Osteoblast (primary cell): ENCODE measurements around the gene EIF2S3. TPM values are rescaled to one million over a fixed set of nuclear protein-coding genes. Genes with fewer than 3 reads are reported as not detected.
A peak's percentile ranks its signal among the peaks of the same experiment; 100 is the strongest.

ENCODE experiments used
- DNase-seq: peaks from one replicate; pipeline ENCODE4 v3.0.0; 2011; ENCODE audit warnings: low spot score, mixed read lengths; ENCODE audit not compliant: insufficient read length; ENCODE audit errors: missing footprints
- H2AFZ ChIP-seq: 2 replicates; pipeline ENCODE4 v1.6.0; 2011; ENCODE audit warnings: mild to moderate bottlenecking, low read length
- H3K27ac ChIP-seq: 2 replicates; pipeline ENCODE4 v1.5.1; 2011; ENCODE audit warnings: mild to moderate bottlenecking, low read depth, low read length, moderate library complexity
- H3K27me3 ChIP-seq: 2 replicates; pipeline ENCODE4 v1.6.0; 2012; ENCODE audit warnings: mild to moderate bottlenecking, control low read depth, inconsistent platforms, low read length, moderate library complexity; ENCODE audit not compliant: insufficient read depth
- H3K36me3 ChIP-seq: 2 replicates; pipeline ENCODE4 v1.5.1; 2011; ENCODE audit warnings: mild to moderate bottlenecking, low read length, control low read depth, moderate library complexity; ENCODE audit not compliant: insufficient read depth
- H3K4me1 ChIP-seq: 2 replicates; pipeline ENCODE4 v1.5.1; 2011; ENCODE audit warnings: mild to moderate bottlenecking, low read length, control low read depth, moderate library complexity; ENCODE audit not compliant: insufficient read depth
- H3K4me2 ChIP-seq: 2 replicates; pipeline ENCODE4 v1.6.0; 2011; ENCODE audit warnings: mild to moderate bottlenecking, low read length; ENCODE audit not compliant: insufficient read depth
- H3K4me3 ChIP-seq: fragments of 200-600 bp; sonication (generic); 3 replicates; pipeline ENCODE4 v1.5.1; 2012; ENCODE audit warnings: mild to moderate bottlenecking, low read length, inconsistent platforms; ENCODE audit not compliant: insufficient read depth
- H3K79me2 ChIP-seq: 2 replicates; pipeline ENCODE4 v1.6.0; 2012; ENCODE audit warnings: mild to moderate bottlenecking, low read length, control low read depth, inconsistent platforms; ENCODE audit not compliant: insufficient read depth
- H3K9me3 ChIP-seq: 2 replicates; pipeline ENCODE4 v1.5.1; 2011; ENCODE audit warnings: low read depth, low read length, control low read depth
- H4K20me1 ChIP-seq: 2 replicates; pipeline ENCODE4 v1.6.0; 2012; ENCODE audit warnings: mild to moderate bottlenecking, low read length, control low read depth; ENCODE audit not compliant: insufficient read depth
- total RNA-seq: library from RNA; depleted of rRNA; stranded (reverse); fragments of >200 nt; gene quantifications from 2 replicates; pipeline ENCODE4 v1.2.3, GENCODE V29; 2012
- TF ChIP-seq, protein P1 (sequence below): IDR thresholded peaks from 2 replicates; pipeline ENCODE4 v1.5.1; 2011; ENCODE audit warnings: mild to moderate bottlenecking, low read depth, low read length, moderate library complexity; ENCODE audit errors: extremely low read depth

The EIF2S3 gene
- total RNA-seq, 1 donor, result 374 TPM

DNA sequence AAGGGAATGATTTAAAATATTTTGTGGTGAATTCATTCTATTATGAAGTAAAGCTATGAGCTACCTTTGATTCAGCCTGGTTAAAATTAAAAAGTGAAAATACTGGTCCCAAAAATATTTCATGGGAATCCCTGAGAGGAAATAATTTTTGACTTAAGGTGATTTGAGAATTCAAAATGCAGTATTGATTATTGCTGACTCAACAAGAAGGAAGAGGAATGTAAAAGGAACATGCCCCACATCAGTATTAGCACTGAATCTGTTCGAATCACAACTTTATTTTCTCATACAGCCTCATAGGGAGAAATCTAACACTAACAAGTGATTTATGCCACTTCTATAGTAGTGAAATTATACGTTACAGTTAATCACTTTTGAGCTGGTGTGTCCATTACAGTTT lies 27.7 kb downstream of the EIF2S3 start:
- no peak overlapping the region for H2AFZ ChIP-seq
- peaks cover 12% of the 10 kb centered on the region for H3K36me3 ChIP-seq
- no peaks in the 10 kb centered on the region for H3K79me2 ChIP-seq
- H4K20me1 ChIP-seq, result no peaks in the 10 kb centered on the region
- TF ChIP-seq, protein P1, sequence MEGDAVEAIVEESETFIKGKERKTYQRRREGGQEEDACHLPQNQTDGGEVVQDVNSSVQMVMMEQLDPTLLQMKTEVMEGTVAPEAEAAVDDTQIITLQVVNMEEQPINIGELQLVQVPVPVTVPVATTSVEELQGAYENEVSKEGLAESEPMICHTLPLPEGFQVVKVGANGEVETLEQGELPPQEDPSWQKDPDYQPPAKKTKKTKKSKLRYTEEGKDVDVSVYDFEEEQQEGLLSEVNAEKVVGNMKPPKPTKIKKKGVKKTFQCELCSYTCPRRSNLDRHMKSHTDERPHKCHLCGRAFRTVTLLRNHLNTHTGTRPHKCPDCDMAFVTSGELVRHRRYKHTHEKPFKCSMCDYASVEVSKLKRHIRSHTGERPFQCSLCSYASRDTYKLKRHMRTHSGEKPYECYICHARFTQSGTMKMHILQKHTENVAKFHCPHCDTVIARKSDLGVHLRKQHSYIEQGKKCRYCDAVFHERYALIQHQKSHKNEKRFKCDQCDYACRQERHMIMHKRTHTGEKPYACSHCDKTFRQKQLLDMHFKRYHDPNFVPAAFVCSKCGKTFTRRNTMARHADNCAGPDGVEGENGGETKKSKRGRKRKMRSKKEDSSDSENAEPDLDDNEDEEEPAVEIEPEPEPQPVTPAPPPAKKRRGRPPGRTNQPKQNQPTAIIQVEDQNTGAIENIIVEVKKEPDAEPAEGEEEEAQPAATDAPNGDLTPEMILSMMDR, result no peak
- H3K9me3 ChIP-seq, result no peaks in the 10 kb centered on the region
- H3K27ac ChIP-seq, result no peak overlapping the region
- no peak overlapping the region for H3K4me3 ChIP-seq
- H3K4me1 ChIP-seq, result no peaks in the 10 kb centered on the region
- H3K4me2 ChIP-seq, result no peak overlapping the region
- DNase-seq, result no peak
- H3K27me3 ChIP-seq, result no peaks in the 10 kb centered on the region

DNA sequence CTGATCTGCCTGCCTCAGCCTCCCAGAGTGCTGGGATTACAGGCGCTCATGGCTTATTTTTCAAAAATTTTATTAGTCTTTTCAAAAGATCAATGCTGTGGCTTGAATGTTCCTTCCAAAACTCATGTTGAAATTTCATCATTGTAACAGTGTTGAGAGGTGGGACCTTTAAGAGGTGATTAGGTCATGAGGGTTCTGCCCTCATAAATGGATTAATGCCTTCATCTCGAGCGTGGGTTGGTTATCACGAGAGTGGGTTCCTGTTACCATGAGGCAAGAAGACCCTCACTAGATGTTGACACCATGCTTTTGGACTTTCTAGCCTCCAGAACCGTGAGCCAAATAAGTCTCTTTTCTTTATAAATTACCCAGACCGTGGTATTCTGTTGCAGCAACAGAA lies 30.3 kb downstream of the EIF2S3 start:
- Histone ChIP-seq H3K36me3 (no peaks in the 10 kb centered on the region), H3K27ac (peak overlapping the region; percentile 46), H3K9me3 (no peaks in the 10 kb centered on the region), H3K4me1 (no peaks in the 10 kb centered on the region), H4K20me1 (no peaks in the 10 kb centered on the region), H2AFZ (no peak overlapping the region), H3K27me3 (no peaks in the 10 kb centered on the region), H3K79me2 (no peaks in the 10 kb centered on the region), H3K4me3 (no peak overlapping the region), H3K4me2 (no peak overlapping the region)
- TF ChIP-seq, protein P1, result no peak
- no peak for DNase-seq

DNA sequence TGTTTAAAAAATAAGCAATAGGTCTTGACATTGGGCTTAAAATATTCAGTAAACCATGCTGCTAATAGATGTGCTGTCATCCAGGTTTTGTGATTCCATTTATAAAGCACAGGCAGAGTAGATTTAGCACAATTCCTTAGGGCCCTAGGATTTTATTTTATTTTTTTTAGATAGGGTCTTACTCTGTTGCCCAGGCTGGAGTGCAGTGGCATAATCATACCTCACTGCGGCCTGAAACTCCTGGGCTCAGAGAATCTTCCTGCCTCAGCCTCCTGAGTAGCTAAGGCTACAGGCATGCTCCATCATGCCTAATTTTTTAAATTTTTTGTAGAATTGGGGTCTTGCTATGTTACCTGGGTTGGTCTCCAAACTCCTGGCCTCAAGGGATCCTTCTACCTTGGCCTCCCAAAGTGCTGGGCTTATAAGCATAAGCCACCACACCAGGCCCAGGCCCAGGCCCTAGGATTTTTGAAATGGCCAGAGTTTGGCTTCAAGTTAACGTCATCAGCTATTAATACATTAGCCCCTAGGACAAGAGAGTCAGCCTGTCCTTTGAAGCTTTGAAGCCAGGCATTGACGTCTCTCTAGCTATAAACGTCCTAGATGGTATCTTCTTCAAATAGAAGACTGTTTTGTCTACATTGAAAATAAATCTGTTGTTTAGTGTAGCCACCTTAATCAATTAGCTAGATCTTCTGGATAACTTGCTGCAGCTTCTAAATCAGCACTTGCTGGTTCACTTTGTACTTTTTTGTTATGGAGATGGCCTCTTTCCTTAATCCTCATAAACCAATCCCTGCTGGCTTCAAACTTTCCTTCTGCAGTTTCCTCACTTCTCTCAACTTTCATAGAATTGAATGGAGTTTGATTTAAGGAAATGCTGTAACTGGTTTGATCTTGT lies 35.8 kb downstream of the EIF2S3 start:
- H4K20me1 ChIP-seq, result no peaks in the 10 kb centered on the region
- no peak overlapping the region for H2AFZ ChIP-seq
- no peak overlapping the region for H3K4me2 ChIP-seq
- H3K36me3 ChIP-seq, result no peaks in the 10 kb centered on the region
- no peaks in the 10 kb centered on the region for H3K9me3 ChIP-seq
- H3K4me3 ChIP-seq, result no peak overlapping the region
- H3K27me3 ChIP-seq, result no peaks in the 10 kb centered on the region
- DNase-seq, result no peak
- TF ChIP-seq, protein P1, result no peak
- H3K27ac ChIP-seq, result no peak overlapping the region
- H3K4me1 ChIP-seq, result no peaks in the 10 kb centered on the region
- H3K79me2 ChIP-seq, result no peaks in the 10 kb centered on the region

DNA sequence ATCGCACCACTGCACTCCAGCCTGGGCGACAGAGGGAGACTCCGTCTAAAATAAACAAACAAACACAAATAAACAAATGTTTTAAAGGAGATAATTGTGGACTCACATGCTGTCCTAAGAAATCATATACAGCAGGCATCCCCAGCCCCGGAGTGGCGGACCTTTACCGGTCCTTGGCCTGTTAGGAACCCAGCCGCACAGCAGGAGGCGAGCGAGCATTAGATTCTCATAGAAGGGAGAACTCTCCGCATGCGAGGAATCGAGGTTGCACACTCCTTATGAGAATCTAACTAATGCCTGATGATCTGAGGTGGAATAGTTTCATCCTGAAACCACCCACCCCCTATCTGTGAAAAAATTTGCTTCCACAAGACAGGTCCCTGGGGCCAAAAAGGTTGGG lies 39.0 kb downstream of the EIF2S3 start:
- Histone ChIP-seq H3K36me3 (no peaks in the 10 kb centered on the region), H3K4me2 (no peak overlapping the region), H3K27me3 (no peaks in the 10 kb centered on the region), H3K4me1 (no peaks in the 10 kb centered on the region), H3K9me3 (no peaks in the 10 kb centered on the region), H4K20me1 (no peaks in the 10 kb centered on the region), H3K27ac (no peak overlapping the region), H3K79me2 (no peaks in the 10 kb centered on the region), H2AFZ (no peak overlapping the region), H3K4me3 (no peak overlapping the region)
- TF ChIP-seq, protein P1, result no peak
- DNase-seq, result no peak
